ENCODE data around the gene ACTA1.

DNA sequence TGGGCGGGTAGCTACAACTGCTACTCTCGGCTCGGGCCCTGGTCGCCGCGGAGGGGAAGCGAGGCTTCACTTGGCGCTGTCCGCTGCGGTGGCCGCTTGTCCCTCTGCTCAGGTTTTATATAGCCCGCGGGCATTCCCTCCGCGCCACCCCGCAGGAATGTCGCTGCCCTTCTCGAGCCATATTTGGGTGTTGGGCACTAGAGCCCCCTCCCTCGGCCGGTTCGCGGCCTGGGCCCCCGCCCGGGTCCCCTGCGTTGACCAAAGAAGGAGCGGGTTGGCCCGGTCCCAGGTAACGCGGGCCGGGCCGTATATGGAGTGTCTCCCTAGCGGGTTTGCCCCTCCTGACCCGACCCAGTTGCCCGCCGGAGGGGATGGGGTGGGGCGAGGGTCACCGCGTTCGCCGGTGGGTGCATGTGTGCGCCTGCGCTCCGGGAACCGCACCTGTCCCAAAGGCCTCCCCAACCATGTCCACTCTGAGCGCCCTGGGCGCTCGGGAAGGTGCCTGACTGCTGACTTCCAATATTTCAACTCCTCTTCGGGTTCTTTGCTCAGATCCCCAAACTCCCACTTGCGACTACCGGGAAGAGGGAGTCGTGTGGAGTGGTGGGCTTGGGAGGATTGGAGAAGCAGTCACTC, at the start of gene ACTA1:
- TF ChIP-seq, protein P1, sequence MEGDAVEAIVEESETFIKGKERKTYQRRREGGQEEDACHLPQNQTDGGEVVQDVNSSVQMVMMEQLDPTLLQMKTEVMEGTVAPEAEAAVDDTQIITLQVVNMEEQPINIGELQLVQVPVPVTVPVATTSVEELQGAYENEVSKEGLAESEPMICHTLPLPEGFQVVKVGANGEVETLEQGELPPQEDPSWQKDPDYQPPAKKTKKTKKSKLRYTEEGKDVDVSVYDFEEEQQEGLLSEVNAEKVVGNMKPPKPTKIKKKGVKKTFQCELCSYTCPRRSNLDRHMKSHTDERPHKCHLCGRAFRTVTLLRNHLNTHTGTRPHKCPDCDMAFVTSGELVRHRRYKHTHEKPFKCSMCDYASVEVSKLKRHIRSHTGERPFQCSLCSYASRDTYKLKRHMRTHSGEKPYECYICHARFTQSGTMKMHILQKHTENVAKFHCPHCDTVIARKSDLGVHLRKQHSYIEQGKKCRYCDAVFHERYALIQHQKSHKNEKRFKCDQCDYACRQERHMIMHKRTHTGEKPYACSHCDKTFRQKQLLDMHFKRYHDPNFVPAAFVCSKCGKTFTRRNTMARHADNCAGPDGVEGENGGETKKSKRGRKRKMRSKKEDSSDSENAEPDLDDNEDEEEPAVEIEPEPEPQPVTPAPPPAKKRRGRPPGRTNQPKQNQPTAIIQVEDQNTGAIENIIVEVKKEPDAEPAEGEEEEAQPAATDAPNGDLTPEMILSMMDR (IDR thresholded peaks at IDR 0.05): no peak
- TF ChIP-seq ZFX (IDR thresholded peaks at IDR 0.05; ENCODE audit: borderline replicate concordance): no peak

Measured in 22Rv1 (cell line).